ENCODE measurements around the gene ST7.
"Not testable (repeated sequence)": the region's sequence is repeated elsewhere in the genome, so short reads cannot be mapped to it uniquely, and the experiment has no call there.

Gene ST7

DNA sequence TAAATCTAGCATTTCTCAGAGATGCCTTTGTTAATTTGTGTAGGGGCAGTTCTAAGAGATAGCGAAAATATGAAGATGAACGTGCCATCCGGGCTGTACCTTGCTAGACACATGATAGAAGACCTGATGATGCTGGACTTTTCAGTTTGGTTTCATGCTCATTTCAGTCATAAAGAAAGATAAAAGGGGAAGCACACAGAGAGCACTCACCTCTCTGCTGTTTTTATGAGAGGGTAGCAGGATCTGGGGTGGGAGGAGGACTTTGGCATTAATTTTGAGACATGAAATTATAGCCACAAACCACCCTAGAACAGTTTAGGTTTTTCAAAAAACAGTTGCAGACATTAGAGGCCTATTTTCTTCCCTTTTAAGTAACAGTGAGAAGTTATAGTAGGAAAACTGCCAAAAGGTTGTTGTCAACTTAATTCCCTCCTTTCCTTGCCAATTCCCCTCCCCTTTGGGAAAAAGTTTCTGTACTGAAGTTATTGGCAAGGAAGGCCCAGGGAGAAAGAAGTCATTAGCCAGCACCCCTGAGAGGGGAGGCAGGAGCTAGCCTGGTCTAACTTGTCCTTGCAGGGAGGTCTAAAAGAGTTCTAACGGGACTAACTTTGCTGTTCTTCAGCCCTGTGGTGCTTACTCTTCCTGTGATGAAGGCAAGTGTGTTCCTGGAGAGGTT is 2.6 kb downstream of the ST7 start:
- Histone ChIP-seq H3K36me3 (ENCODE audit: insufficient read depth, low read length) (no peaks in the 10 kb centered on the region), H3K4me2 (ENCODE audit: low read depth, low read length, poor library complexity, severe bottlenecking) (no peak overlapping the region), H4K20me1 (ENCODE audit: insufficient read depth, low read length, poor library complexity, severe bottlenecking) (no peaks in the 10 kb centered on the region), H3K79me2 (ENCODE audit: insufficient read depth, low read length) (no peaks in the 10 kb centered on the region), H3F3A (ENCODE audit: low read depth) (no peaks in the 10 kb centered on the region), H3K9me3 (ENCODE audit: insufficient read depth, low read depth, low read length) (no peaks in the 10 kb centered on the region), H3K4me3 (ENCODE audit: low read length, poor library complexity, severe bottlenecking) (no peak overlapping the region), H2AFZ (ENCODE audit: low read length) (peak overlapping the region; percentile 42), H3K27me3 (ENCODE audit: insufficient read depth, low read length, poor library complexity, severe bottlenecking) (no peaks in the 10 kb centered on the region), H3K9ac (ENCODE audit: low read depth, low read length, poor library complexity, severe bottlenecking) (no peak overlapping the region), H3K9me2 (replicated peaks; ENCODE audit: low read depth, low read length) (no peaks in the 10 kb centered on the region), H3K4me1 (ENCODE audit: insufficient read depth, low read length, poor library complexity, severe bottlenecking) (peaks cover 7% of the 10 kb centered on the region)
- TF ChIP-seq EZH2phosphoT487 (IDR thresholded peaks at IDR 0.05; ENCODE audit: borderline replicate concordance), result no peak
- TF ChIP-seq, protein P1, sequence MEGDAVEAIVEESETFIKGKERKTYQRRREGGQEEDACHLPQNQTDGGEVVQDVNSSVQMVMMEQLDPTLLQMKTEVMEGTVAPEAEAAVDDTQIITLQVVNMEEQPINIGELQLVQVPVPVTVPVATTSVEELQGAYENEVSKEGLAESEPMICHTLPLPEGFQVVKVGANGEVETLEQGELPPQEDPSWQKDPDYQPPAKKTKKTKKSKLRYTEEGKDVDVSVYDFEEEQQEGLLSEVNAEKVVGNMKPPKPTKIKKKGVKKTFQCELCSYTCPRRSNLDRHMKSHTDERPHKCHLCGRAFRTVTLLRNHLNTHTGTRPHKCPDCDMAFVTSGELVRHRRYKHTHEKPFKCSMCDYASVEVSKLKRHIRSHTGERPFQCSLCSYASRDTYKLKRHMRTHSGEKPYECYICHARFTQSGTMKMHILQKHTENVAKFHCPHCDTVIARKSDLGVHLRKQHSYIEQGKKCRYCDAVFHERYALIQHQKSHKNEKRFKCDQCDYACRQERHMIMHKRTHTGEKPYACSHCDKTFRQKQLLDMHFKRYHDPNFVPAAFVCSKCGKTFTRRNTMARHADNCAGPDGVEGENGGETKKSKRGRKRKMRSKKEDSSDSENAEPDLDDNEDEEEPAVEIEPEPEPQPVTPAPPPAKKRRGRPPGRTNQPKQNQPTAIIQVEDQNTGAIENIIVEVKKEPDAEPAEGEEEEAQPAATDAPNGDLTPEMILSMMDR (conservative IDR thresholded peaks at IDR 0.05; ENCODE audit: low read length), result no peak

DNA sequence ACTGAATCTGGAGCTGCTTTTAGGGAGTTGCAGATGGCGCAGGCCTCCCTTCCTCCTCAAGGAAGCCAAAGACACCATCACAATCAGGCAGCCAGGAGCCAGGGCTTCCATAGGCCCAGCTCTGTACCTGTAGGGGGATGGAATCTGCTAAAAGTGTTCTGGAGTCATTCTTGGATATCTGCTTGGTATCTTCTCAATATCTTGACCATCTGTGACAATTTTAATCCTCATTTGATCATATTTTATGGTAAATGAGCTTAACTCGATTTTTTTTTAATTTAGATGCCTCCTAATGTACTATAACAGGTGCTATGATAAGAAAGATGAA is 3.1 kb downstream of the ST7 start:
- no peaks in the 10 kb centered on the region for H3K9me2 ChIP-seq (replicated peaks; ENCODE audit: low read depth, low read length)
- no peak overlapping the region for H3K4me3 ChIP-seq (ENCODE audit: low read length, poor library complexity, severe bottlenecking)
- no peaks in the 10 kb centered on the region for H4K20me1 ChIP-seq (ENCODE audit: insufficient read depth, low read length, poor library complexity, severe bottlenecking)
- H3K36me3 ChIP-seq (ENCODE audit: insufficient read depth, low read length), result no peaks in the 10 kb centered on the region
- no peaks in the 10 kb centered on the region for H3K27me3 ChIP-seq (ENCODE audit: insufficient read depth, low read length, poor library complexity, severe bottlenecking)
- TF ChIP-seq, protein P1 (conservative IDR thresholded peaks at IDR 0.05; ENCODE audit: low read length), result no peak
- TF ChIP-seq EZH2phosphoT487 (IDR thresholded peaks at IDR 0.05; ENCODE audit: borderline replicate concordance), result no peak
- no peak overlapping the region for H3K4me2 ChIP-seq (ENCODE audit: low read depth, low read length, poor library complexity, severe bottlenecking)
- H3K9ac ChIP-seq (ENCODE audit: low read depth, low read length, poor library complexity, severe bottlenecking), result no peak overlapping the region
- H2AFZ ChIP-seq (ENCODE audit: low read length), result peak overlapping the region; percentile 42
- no peaks in the 10 kb centered on the region for H3K79me2 ChIP-seq (ENCODE audit: insufficient read depth, low read length)
- peaks cover 7% of the 10 kb centered on the region for H3K4me1 ChIP-seq (ENCODE audit: insufficient read depth, low read length, poor library complexity, severe bottlenecking)
- H3K9me3 ChIP-seq (ENCODE audit: insufficient read depth, low read depth, low read length), result no peaks in the 10 kb centered on the region
- no peaks in the 10 kb centered on the region for H3F3A ChIP-seq (ENCODE audit: low read depth)

GRCh38 chr7:116957874-116958273 is 4.6 kb downstream of the ST7 start:
- H3K36me3 ChIP-seq (ENCODE audit: insufficient read depth, low read length), result no peaks in the 10 kb centered on the region
- H3K79me2 ChIP-seq (ENCODE audit: insufficient read depth, low read length), result no peaks in the 10 kb centered on the region
- H3K9ac ChIP-seq (ENCODE audit: low read depth, low read length, poor library complexity, severe bottlenecking), result no peak overlapping the region
- no peak overlapping the region for H2AFZ ChIP-seq (ENCODE audit: low read length)
- no peaks in the 10 kb centered on the region for H4K20me1 ChIP-seq (ENCODE audit: insufficient read depth, low read length, poor library complexity, severe bottlenecking)
- H3K4me3 ChIP-seq (ENCODE audit: low read length, poor library complexity, severe bottlenecking), result no peak overlapping the region
- no peak overlapping the region for H3K4me2 ChIP-seq (ENCODE audit: low read depth, low read length, poor library complexity, severe bottlenecking)
- no peak for TF ChIP-seq EZH2phosphoT487 (IDR thresholded peaks at IDR 0.05; ENCODE audit: borderline replicate concordance)
- TF ChIP-seq, protein P1 (conservative IDR thresholded peaks at IDR 0.05; ENCODE audit: low read length), result no peak
- H3K9me3 ChIP-seq (ENCODE audit: insufficient read depth, low read depth, low read length), result no peaks in the 10 kb centered on the region
- H3K4me1 ChIP-seq (ENCODE audit: insufficient read depth, low read length, poor library complexity, severe bottlenecking), result peaks cover 7% of the 10 kb centered on the region
- H3K9me2 ChIP-seq (replicated peaks; ENCODE audit: low read depth, low read length), result no peaks in the 10 kb centered on the region
- no peaks in the 10 kb centered on the region for H3K27me3 ChIP-seq (ENCODE audit: insufficient read depth, low read length, poor library complexity, severe bottlenecking)
- no peaks in the 10 kb centered on the region for H3F3A ChIP-seq (ENCODE audit: low read depth)

DNA sequence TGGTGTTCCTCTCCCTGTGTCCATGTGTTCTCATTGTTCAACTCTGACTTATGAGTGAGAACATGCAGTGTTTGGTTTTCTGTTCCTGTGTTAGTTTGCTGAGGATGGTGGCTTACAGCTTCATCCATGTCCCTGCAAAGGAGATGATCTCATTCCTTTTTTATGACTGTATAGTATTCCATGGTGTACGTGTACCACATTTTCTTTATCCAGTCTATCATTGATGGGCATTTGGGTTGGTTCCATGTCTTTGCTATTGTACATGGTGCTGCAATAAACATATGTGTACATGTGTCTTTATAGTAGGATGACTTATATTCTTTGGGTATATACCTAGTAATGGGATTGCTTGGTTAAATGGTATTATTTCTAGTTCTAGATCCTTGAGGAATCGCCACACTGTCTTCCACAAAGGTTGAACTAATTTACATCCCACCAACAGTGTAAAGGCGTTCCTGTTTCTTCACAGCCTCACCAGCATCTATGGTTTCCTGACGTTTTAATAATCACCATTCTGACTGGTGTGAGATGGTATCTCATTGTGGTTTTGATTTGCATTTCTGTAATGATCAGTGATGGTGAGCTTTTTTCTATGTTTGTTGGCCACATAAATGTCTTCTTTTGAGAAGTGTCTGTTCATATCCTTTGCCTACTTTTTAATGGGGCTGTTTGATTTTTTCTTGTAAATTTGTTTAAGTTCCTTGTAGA is 8.8 kb downstream of the ST7 start:
- H3K4me2 ChIP-seq (ENCODE audit: low read depth, low read length, poor library complexity, severe bottlenecking); H3K4me3 ChIP-seq (ENCODE audit: low read length, poor library complexity, severe bottlenecking); H3K27me3 ChIP-seq (ENCODE audit: insufficient read depth, low read length, poor library complexity, severe bottlenecking); H3K9ac ChIP-seq (ENCODE audit: low read depth, low read length, poor library complexity, severe bottlenecking); H4K20me1 ChIP-seq (ENCODE audit: insufficient read depth, low read length, poor library complexity, severe bottlenecking); H3K9me2 ChIP-seq (replicated peaks; ENCODE audit: low read depth, low read length); H3F3A ChIP-seq (ENCODE audit: low read depth); H3K36me3 ChIP-seq (ENCODE audit: insufficient read depth, low read length); H3K9me3 ChIP-seq (ENCODE audit: insufficient read depth, low read depth, low read length); H3K4me1 ChIP-seq (ENCODE audit: insufficient read depth, low read length, poor library complexity, severe bottlenecking); H2AFZ ChIP-seq (ENCODE audit: low read length); H3K79me2 ChIP-seq (ENCODE audit: insufficient read depth, low read length): not testable (repeated sequence)
